NCI-H2196 (cell line): ENCODE data around the gene SMARCC1.
A peak's percentile ranks its signal among the peaks of the same experiment; 100 is the strongest.

Source experiments
- DNase-seq: peaks from one replicate; lab custom pipeline; 2025; ENCODE audit not compliant: unreplicated experiment; lab: John Stamatoyannopoulos, UW

The SMARCC1 gene

GRCh38 chr3:47636225-47636624 is 145.5 kb downstream of the SMARCC1 start:
- no peak for DNase-seq

- DNase-seq: no peak
Observed at GRCh38 chr3:47635536-47635935, 146.2 kb downstream of the SMARCC1 start.

GRCh38 chr3:47634996-47635395 is 146.7 kb downstream of the SMARCC1 start:
- DNase-seq: no peak

GRCh38 chr3:47630810-47631209 is 150.9 kb downstream of the SMARCC1 start:
- no peak for DNase-seq

GRCh38 chr3:47629770-47630169 is 151.9 kb downstream of the SMARCC1 start:
- DNase-seq: no peak

- no peak for DNase-seq
Observed at GRCh38 chr3:47628426-47628825, 153.3 kb downstream of the SMARCC1 start.

GRCh38 chr3:47622671-47623461 is 158.8 kb downstream of the SMARCC1 start:
- DNase-seq: no peak

- DNase-seq: peak; percentile 4
Observed at GRCh38 chr3:47617086-47618010, 164.3 kb downstream of the SMARCC1 start.

- no peak for DNase-seq
Observed at GRCh38 chr3:47614788-47615187, 166.9 kb downstream of the SMARCC1 start.

- DNase-seq: no peak
Observed at GRCh38 chr3:47613722-47614121, 168.0 kb downstream of the SMARCC1 start.

GRCh38 chr3:47612879-47613278 is 168.8 kb downstream of the SMARCC1 start:
- DNase-seq: no peak

GRCh38 chr3:47612178-47612577 is 169.5 kb downstream of the SMARCC1 start:
- peak; percentile 8 for DNase-seq

GRCh38 chr3:47611576-47611975 is 170.1 kb downstream of the SMARCC1 start:
- DNase-seq: no peak

- DNase-seq: no peak
Observed at GRCh38 chr3:47610583-47610982, 171.1 kb downstream of the SMARCC1 start.

- DNase-seq: no peak
Observed at GRCh38 chr3:47607335-47607734, 174.4 kb downstream of the SMARCC1 start.

- no peak for DNase-seq
Observed at GRCh38 chr3:47606165-47606564, 175.5 kb downstream of the SMARCC1 start.

GRCh38 chr3:47605652-47606051 is 176.0 kb downstream of the SMARCC1 start:
- DNase-seq: no peak

GRCh38 chr3:47604145-47604544 is 177.5 kb downstream of the SMARCC1 start:
- no peak for DNase-seq

GRCh38 chr3:47603332-47603731 is 178.4 kb downstream of the SMARCC1 start:
- DNase-seq: no peak

GRCh38 chr3:47601281-47601680 is 180.4 kb downstream of the SMARCC1 start:
- DNase-seq: no peak

- no peak for DNase-seq
Observed at GRCh38 chr3:47594792-47595191, 186.9 kb downstream of the SMARCC1 start.
